Gastrocnemius medialis (tissue), 4 donors: Measurements from ENCODE around the gene TDRD15. TPM values are rescaled to one million over a fixed set of nuclear protein-coding genes. Genes with fewer than 3 reads are reported as not detected.
"Not testable (repeated sequence)": the region's sequence is repeated elsewhere in the genome, so short reads cannot be mapped to it uniquely, and the experiment has no call there.

Experiments used
- ATAC-seq, 2 donors: fragments of 150-250 bp; one replicate each; pipeline ENCODE4 v1.9.1; 2016
- DNase-seq, 2 donors: peaks; one replicate each; pipeline ENCODE4 v3.0.0-alpha.2; 2019
- H3K27ac ChIP-seq, 4 donors: fragments of 200-600 bp; sonication (generic); 1 replicate in 1 of 4; 2 replicates in 3 of 4; pipeline ENCODE4 v1.5.1; 2016 to 2018; ENCODE audit warnings: mild to moderate bottlenecking in 2 of 4, moderate library complexity in 1 of 4
- H3K27me3 ChIP-seq, 3 donors: fragments of 200-600 bp; sonication (generic) in 2 of 3; 1 replicate in 1 of 3; 2 replicates in 2 of 3; pipeline versions ENCODE4 v1.5.1 to v1.6.0; 2016 to 2019; ENCODE audit warnings: mild to moderate bottlenecking in 1 of 3, moderate library complexity in 1 of 3
- H3K36me3 ChIP-seq, 2 donors: fragments of 200-600 bp; sonication (generic) in 1 of 2; one replicate each; pipeline ENCODE4 v1.5.1; 2017 to 2018
- H3K4me1 ChIP-seq, 2 donors: fragments of 200-600 bp; sonication (generic) in 1 of 2; one replicate each; pipeline ENCODE4 v1.5.1; 2016 to 2017; ENCODE audit warnings: mild to moderate bottlenecking in 2 of 2
- H3K4me3 ChIP-seq, 4 donors: fragments of 200-600 bp; sonication (generic) in 3 of 4; 1 replicate in 1 of 4; 2 replicates in 3 of 4; pipeline ENCODE4 v1.5.1; 2016 to 2019; ENCODE audit warnings: mild to moderate bottlenecking in 2 of 4
- H3K9me3 ChIP-seq, 3 donors: fragments of 200-600 bp; sonication (generic) in 2 of 3; 1 replicate in 1 of 3; 2 replicates in 2 of 3; pipeline ENCODE4 v1.5.1; 2016 to 2019
- POLR2A ChIP-seq, 2 donors: fragments of 450-650 bp; IDR thresholded peaks; one replicate each; pipeline ENCODE4 v1.6.1; 2017; ENCODE audit warnings: antibody characterized with exemption in 2 of 2, mild to moderate bottlenecking in 2 of 2, moderate library complexity in 2 of 2
- in situ Hi-C, 4 donors: fragments of 200-750 bp; cut with MboI; loops; one replicate each; pipeline versions ENCODE4 v1.15.0 to v1.8.0; 2017; ENCODE audit warnings: low sequenced_read_pairs in 4 of 4
- intact Hi-C: fragments of 100-400 bp; cut with DNase I; formaldehyde crosslinking; loops from one replicate; pipeline ENCODE4 v1.15.1; 2023; ENCODE audit warnings: low total_unique reads
- total RNA-seq, 4 donors: library from RNA; depleted of rRNA; stranded (reverse); fragments of >200 nt; gene quantifications; one replicate each; pipeline versions ENCODE4 v1.1.0 to v1.2.3, GENCODE V29; 2016
- TF ChIP-seq, protein P1 (sequence below), 5 experiments: fragments of 450-650 bp in 3 of 5; fragments of 200-600 bp in 2 of 5; sonication (generic) in 2 of 5; IDR thresholded peaks in 4 of 5; conservative IDR thresholded peaks in 1 of 5; 1 replicate in 4 of 5; 2 replicates in 1 of 5; pipeline ENCODE4 v1.5.1; 2016 to 2019; ENCODE audit warnings: antibody characterized with exemption in 5 of 5, mild to moderate bottlenecking in 3 of 5, moderate library complexity in 3 of 5

TDRD15 gene
- total RNA-seq, 4 donors from 2014 or later = 0.68 TPM; not detected in 3

- TF ChIP-seq, protein P1, sequence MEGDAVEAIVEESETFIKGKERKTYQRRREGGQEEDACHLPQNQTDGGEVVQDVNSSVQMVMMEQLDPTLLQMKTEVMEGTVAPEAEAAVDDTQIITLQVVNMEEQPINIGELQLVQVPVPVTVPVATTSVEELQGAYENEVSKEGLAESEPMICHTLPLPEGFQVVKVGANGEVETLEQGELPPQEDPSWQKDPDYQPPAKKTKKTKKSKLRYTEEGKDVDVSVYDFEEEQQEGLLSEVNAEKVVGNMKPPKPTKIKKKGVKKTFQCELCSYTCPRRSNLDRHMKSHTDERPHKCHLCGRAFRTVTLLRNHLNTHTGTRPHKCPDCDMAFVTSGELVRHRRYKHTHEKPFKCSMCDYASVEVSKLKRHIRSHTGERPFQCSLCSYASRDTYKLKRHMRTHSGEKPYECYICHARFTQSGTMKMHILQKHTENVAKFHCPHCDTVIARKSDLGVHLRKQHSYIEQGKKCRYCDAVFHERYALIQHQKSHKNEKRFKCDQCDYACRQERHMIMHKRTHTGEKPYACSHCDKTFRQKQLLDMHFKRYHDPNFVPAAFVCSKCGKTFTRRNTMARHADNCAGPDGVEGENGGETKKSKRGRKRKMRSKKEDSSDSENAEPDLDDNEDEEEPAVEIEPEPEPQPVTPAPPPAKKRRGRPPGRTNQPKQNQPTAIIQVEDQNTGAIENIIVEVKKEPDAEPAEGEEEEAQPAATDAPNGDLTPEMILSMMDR (IDR thresholded peaks at IDR 0.05 in 4 of 5, conservative IDR thresholded peaks at IDR 0.05 in 1 of 5) = no peak
- no peak for TF ChIP-seq POLR2A (IDR thresholded peaks at IDR 0.05)
- in situ Hi-C loops (no loop called here), intact Hi-C loops (no loop called here)
- H3K4me1 ChIP-seq = no peaks in the 10 kb centered on the region
- ATAC-seq (no peak), DNase-seq (no peak)
- H3K9me3 ChIP-seq = no peaks in the 10 kb centered on the region
- no peak overlapping the region for H3K4me3 ChIP-seq
- no peaks in the 10 kb centered on the region for H3K36me3 ChIP-seq
- H3K27ac ChIP-seq = no peak overlapping the region
- no peaks in the 10 kb centered on the region for H3K27me3 ChIP-seq
Measured at GRCh38 chr2:21131861-21132260, 8.1 kb downstream of the TDRD15 start.

- Histone ChIP-seq H3K36me3 (no peaks in the 10 kb centered on the region), H3K27me3 (no peaks in the 10 kb centered on the region), H3K4me3 (no peak overlapping the region), H3K4me1 (no peaks in the 10 kb centered on the region), H3K9me3 (no peaks in the 10 kb centered on the region), H3K27ac (no peak overlapping the region)
- in situ Hi-C loops (no loop called here), intact Hi-C loops (no loop called here)
- no peak for DNase-seq
- no peak for ATAC-seq
- TF ChIP-seq, protein P1 (IDR thresholded peaks at IDR 0.05 in 4 of 5, conservative IDR thresholded peaks at IDR 0.05 in 1 of 5) = no peak
- TF ChIP-seq POLR2A (IDR thresholded peaks at IDR 0.05) = no peak
Measured at GRCh38 chr2:21135585-21135984, 11.8 kb downstream of the TDRD15 start.

GRCh38 chr2:21142149-21142548 is 18.4 kb downstream of the TDRD15 start:
- H3K9me3 ChIP-seq = no peaks in the 10 kb centered on the region
- no peaks in the 10 kb centered on the region for H3K4me1 ChIP-seq
- in situ Hi-C loops = no loop called here
- DNase-seq = no peak
- TF ChIP-seq POLR2A (IDR thresholded peaks at IDR 0.05) = no peak
- intact Hi-C loops = no loop called here
- H3K36me3 ChIP-seq = no peaks in the 10 kb centered on the region
- H3K4me3 ChIP-seq = no peak overlapping the region
- ATAC-seq = no peak
- no peak overlapping the region for H3K27ac ChIP-seq
- H3K27me3 ChIP-seq = no peaks in the 10 kb centered on the region

GRCh38 chr2:21146638-21147037 is 22.9 kb downstream of the TDRD15 start:
- intact Hi-C loops (no loop called here), in situ Hi-C loops (no loop called here)
- no peak for ATAC-seq
- Histone ChIP-seq H3K36me3 (no peaks in the 10 kb centered on the region), H3K9me3 (no peaks in the 10 kb centered on the region), H3K4me1 (no peaks in the 10 kb centered on the region), H3K27ac (no peak overlapping the region), H3K4me3 (no peak overlapping the region), H3K27me3 (no peaks in the 10 kb centered on the region)
- no peak for DNase-seq
- TF ChIP-seq, protein P1 (IDR thresholded peaks at IDR 0.05 in 4 of 5, conservative IDR thresholded peaks at IDR 0.05 in 1 of 5) = no peak
- TF ChIP-seq POLR2A (IDR thresholded peaks at IDR 0.05) = no peak

DNA sequence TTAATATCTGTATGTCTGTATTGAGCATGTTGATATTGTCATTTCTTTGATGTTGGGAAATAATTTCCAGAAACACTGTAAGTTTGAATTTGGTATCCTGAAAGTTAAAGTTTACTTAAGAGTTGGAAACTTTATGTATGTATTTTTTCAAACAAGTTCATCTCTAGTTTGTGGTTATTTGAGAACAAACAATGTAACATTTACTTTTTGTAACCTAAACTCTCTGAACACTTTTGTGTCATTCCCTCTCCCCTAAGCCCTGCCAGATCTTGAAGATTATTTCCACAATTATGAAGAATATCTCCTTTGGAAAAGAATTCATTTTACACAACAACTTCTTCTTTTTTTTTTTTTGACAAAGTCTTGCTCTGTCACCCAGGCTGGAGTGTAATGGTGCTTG is 24.9 kb downstream of the TDRD15 start:
- intact Hi-C loops (no loop called here), in situ Hi-C loops (no loop called here)
- TF ChIP-seq, protein P1 (IDR thresholded peaks at IDR 0.05 in 4 of 5, conservative IDR thresholded peaks at IDR 0.05 in 1 of 5) = no peak
- no peak for TF ChIP-seq POLR2A (IDR thresholded peaks at IDR 0.05)
- H3K4me1 ChIP-seq = no peaks in the 10 kb centered on the region
- H3K4me3 ChIP-seq = no peak overlapping the region
- no peaks in the 10 kb centered on the region for H3K36me3 ChIP-seq
- H3K27me3 ChIP-seq = no peaks in the 10 kb centered on the region
- no peaks in the 10 kb centered on the region for H3K9me3 ChIP-seq
- no peak overlapping the region for H3K27ac ChIP-seq
- ATAC-seq (no peak), DNase-seq (no peak)

DNA sequence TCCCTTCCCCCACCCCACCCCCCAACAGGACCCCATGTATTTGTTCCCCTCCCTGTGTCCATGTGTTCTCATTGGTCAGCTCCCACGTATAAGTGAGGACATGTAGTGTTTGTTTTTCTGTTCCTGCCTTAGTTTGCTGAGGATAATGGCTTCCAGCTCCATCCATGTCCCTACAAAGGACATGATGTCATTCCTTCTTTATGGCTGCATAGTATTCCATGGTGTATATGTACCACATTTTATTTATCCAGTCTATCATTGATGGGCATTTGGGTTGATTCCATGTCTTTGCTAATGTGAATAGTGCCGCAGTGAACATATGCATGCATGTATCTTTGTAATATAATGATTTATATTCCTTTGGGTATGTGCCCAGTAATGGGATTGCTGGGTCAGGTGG is 27.5 kb downstream of the TDRD15 start:
- H3K27ac ChIP-seq, H3K36me3 ChIP-seq, in situ Hi-C loops, ATAC-seq, H3K27me3 ChIP-seq, intact Hi-C loops, H3K4me1 ChIP-seq, H3K4me3 ChIP-seq, H3K9me3 ChIP-seq, DNase-seq: not testable (repeated sequence)
